ENCODE measurements around the gene CFDP1.

Gene CFDP1

DNA sequence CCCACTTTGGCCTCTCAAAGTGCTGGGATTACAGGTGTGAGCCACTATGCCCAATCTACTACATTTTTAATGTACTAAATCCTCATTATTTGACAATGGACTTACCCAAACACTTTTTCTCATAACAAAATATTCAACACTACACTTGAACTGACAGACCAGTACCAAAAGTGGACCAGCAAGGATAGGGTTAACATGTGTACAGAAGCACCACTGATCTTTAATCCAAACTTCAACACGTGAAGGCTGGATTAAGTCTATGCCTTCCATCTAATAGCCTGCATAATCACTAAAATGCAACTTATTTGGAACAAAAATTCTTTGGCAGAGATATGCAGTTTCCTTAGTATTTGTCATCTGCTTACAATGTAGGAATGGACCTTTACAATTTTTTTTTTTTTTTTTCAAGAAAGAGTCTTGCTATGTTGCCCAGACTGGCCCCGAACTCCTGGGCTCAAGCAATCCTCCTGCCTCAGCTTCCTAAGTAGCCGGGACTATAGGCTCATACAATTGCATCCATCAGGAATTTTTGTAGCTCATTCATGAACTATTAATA is 121.8 kb downstream of the CFDP1 start:
- Histone ChIP-seq H3K36me3 (ENCODE audit: insufficient read depth, low read length) (peaks cover 3% of the 10 kb centered on the region), H3K9me3 (ENCODE audit: insufficient read depth, low read length, severe bottlenecking) (no peaks in the 10 kb centered on the region), H3K4me1 (ENCODE audit: insufficient read depth, low read length) (peaks cover 22% of the 10 kb centered on the region), H3K79me2 (ENCODE audit: insufficient read depth, low read length) (no peaks in the 10 kb centered on the region), H2AFZ (ENCODE audit: low read depth, low read length) (no peak overlapping the region), H3K4me2 (ENCODE audit: insufficient read depth, low read length) (no peak overlapping the region), H3K27me3 (ENCODE audit: insufficient read depth, low read length, poor library complexity) (no peaks in the 10 kb centered on the region), H4K20me1 (ENCODE audit: insufficient read depth, low read length) (peaks cover 7% of the 10 kb centered on the region; the same call in 1 of the 2 replicates), H3K9ac (ENCODE audit: low read depth, low read length) (no peak overlapping the region), H3K4me3 (ENCODE audit: low read depth in 1 of 2, low read length in 2 of 2) (no peak overlapping the region), H3K27ac (ENCODE audit: low read length) (no peak overlapping the region)
- ATAC-seq (ENCODE audit: insufficient read depth, low read depth) (no peak), DNase-seq (no peak)
- TF ChIP-seq, protein P1, sequence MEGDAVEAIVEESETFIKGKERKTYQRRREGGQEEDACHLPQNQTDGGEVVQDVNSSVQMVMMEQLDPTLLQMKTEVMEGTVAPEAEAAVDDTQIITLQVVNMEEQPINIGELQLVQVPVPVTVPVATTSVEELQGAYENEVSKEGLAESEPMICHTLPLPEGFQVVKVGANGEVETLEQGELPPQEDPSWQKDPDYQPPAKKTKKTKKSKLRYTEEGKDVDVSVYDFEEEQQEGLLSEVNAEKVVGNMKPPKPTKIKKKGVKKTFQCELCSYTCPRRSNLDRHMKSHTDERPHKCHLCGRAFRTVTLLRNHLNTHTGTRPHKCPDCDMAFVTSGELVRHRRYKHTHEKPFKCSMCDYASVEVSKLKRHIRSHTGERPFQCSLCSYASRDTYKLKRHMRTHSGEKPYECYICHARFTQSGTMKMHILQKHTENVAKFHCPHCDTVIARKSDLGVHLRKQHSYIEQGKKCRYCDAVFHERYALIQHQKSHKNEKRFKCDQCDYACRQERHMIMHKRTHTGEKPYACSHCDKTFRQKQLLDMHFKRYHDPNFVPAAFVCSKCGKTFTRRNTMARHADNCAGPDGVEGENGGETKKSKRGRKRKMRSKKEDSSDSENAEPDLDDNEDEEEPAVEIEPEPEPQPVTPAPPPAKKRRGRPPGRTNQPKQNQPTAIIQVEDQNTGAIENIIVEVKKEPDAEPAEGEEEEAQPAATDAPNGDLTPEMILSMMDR (IDR thresholded peaks at IDR 0.05; ENCODE audit: borderline replicate concordance, extremely low read depth, low read length, poor library complexity, severe bottlenecking) = no peak
- TF ChIP-seq EZH2 (IDR thresholded peaks at IDR 0.05; ENCODE audit: borderline replicate concordance, low read depth, low read length, severe bottlenecking) = no peak

DNA sequence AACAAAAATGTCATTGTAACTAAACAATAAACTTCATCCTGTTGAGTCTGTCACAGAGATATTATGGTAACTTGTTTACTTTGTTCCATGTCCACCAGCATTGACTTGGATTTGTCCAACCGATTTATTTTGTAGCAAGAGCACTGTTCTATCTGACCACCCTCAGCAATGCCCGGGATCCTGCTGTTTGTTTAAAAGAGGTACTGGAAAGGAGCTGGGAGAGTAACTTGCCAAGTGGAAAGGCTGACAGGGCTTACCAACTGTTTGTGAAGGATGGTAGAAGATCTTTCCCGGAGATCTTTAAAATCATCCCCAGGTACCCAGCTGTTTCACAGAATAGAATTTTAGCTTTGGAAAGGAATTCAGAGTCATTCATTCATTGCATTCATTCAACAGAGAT is 122.8 kb downstream of the CFDP1 start:
- DNase-seq (no peak), ATAC-seq (ENCODE audit: insufficient read depth, low read depth) (no peak)
- H2AFZ ChIP-seq (ENCODE audit: low read depth, low read length) = no peak overlapping the region
- TF ChIP-seq, protein P1 (IDR thresholded peaks at IDR 0.05; ENCODE audit: borderline replicate concordance, extremely low read depth, low read length, poor library complexity, severe bottlenecking) = no peak
- TF ChIP-seq EZH2 (IDR thresholded peaks at IDR 0.05; ENCODE audit: borderline replicate concordance, low read depth, low read length, severe bottlenecking) = no peak
- H3K4me3 ChIP-seq (ENCODE audit: low read depth in 1 of 2, low read length in 2 of 2) = no peak overlapping the region
- H3K9me3 ChIP-seq (ENCODE audit: insufficient read depth, low read length, severe bottlenecking) = no peaks in the 10 kb centered on the region
- H3K27me3 ChIP-seq (ENCODE audit: insufficient read depth, low read length, poor library complexity) = no peaks in the 10 kb centered on the region
- H3K36me3 ChIP-seq (ENCODE audit: insufficient read depth, low read length) = peaks cover 3% of the 10 kb centered on the region
- H3K9ac ChIP-seq (ENCODE audit: low read depth, low read length) = no peak overlapping the region
- no peak overlapping the region for H3K27ac ChIP-seq (ENCODE audit: low read length)
- H3K4me1 ChIP-seq (ENCODE audit: insufficient read depth, low read length) = peaks cover 31% of the 10 kb centered on the region
- no peaks in the 10 kb centered on the region for H3K79me2 ChIP-seq (ENCODE audit: insufficient read depth, low read length)
- no peak overlapping the region for H3K4me2 ChIP-seq (ENCODE audit: insufficient read depth, low read length)
- peaks cover 10% of the 10 kb centered on the region; the same call in 1 of the 2 replicates for H4K20me1 ChIP-seq (ENCODE audit: insufficient read depth, low read length)

DNA sequence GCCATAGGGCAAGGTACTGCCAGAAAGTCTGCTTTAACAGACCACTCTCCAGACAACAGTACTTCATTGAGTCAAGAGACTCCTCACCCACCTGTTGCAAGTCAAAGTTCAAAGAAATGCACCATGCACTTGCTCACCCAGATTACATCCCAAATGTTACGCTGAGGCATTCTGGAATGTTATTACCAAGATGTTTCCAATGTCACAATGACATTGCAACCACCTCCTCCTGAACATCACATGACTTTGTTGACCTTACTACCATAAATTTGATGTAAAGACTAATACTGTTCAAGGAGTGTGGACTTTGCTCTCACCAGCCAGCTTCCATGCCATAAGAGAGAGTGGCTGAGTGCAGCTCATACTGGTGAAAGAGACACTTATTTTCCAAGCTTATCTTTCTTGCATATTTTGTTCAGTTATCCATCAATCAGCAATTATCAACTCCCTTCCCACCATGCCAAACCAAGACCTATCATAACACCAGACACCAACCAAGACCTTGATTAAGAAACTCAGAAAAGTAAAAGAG is 123.3 kb downstream of the CFDP1 start:
- Histone ChIP-seq H3K27ac (ENCODE audit: low read length) (no peak overlapping the region), H3K9me3 (ENCODE audit: insufficient read depth, low read length, severe bottlenecking) (no peaks in the 10 kb centered on the region), H3K4me3 (ENCODE audit: low read depth in 1 of 2, low read length in 2 of 2) (no peak overlapping the region), H3K9ac (ENCODE audit: low read depth, low read length) (no peak overlapping the region), H3K27me3 (ENCODE audit: insufficient read depth, low read length, poor library complexity) (no peaks in the 10 kb centered on the region), H3K79me2 (ENCODE audit: insufficient read depth, low read length) (no peaks in the 10 kb centered on the region), H3K4me2 (ENCODE audit: insufficient read depth, low read length) (no peak overlapping the region), H4K20me1 (ENCODE audit: insufficient read depth, low read length) (peaks cover 10% of the 10 kb centered on the region; the same call in 1 of the 2 replicates), H3K4me1 (ENCODE audit: insufficient read depth, low read length) (peaks cover 37% of the 10 kb centered on the region), H3K36me3 (ENCODE audit: insufficient read depth, low read length) (peaks cover 3% of the 10 kb centered on the region), H2AFZ (ENCODE audit: low read depth, low read length) (no peak overlapping the region)
- ATAC-seq (ENCODE audit: insufficient read depth, low read depth) (no peak), DNase-seq (no peak)
- TF ChIP-seq EZH2 (IDR thresholded peaks at IDR 0.05; ENCODE audit: borderline replicate concordance, low read depth, low read length, severe bottlenecking) = no peak
- TF ChIP-seq, protein P1 (IDR thresholded peaks at IDR 0.05; ENCODE audit: borderline replicate concordance, extremely low read depth, low read length, poor library complexity, severe bottlenecking) = no peak
